Endothelial cell of umbilical vein (primary cell): ENCODE results near the gene ATP6V0A4. TPM values are rescaled to one million over a fixed set of nuclear protein-coding genes. Genes with fewer than 3 reads are reported as not detected.

Source experiments
- BruUV-seq: library from RNA; stranded (reverse); fragments of 400-500 nt; replicated peaks from 2 replicates; lab custom pipeline; 2021; lab: Mats Ljungman, UMichigan
- CTCF ChIA-PET: fragments of 300-600, 350-600 bp; sonication (Branson Sonifier 250); formaldehyde crosslinking; loops from one replicate; lab custom pipeline; 2021; ENCODE audit warnings: antibody characterized with exemption, inconsistent platforms; lab: Charles Lee
- POLR2A ChIA-PET: fragments of 300-600, 350-600 bp; sonication (Branson Sonifier 250); formaldehyde crosslinking; loops from one replicate; lab custom pipeline; 2021; ENCODE audit warnings: antibody characterized with exemption, inconsistent platforms; lab: Charles Lee
- DNase-seq: peaks from one replicate; pipeline ENCODE4 v3.0.0-alpha.2; 2011; ENCODE audit warnings: low read depth, low spot score
- FAIRE-seq: peaks from 2 replicates; lab custom pipeline; 2011; peaks lifted over from hg19 to GRCh38; lab: Jason Lieb, UNC
- H2AFZ ChIP-seq: 2 replicates; pipeline ENCODE4 v1.6.0; 2012; ENCODE audit warnings: low read depth, low read length, control low read depth, inconsistent platforms
- H3K27ac ChIP-seq: 2 replicates; pipeline ENCODE4 v1.5.1; 2011; ENCODE audit warnings: low read depth, mild to moderate bottlenecking, control low read depth, low read length, moderate library complexity; ENCODE audit not compliant: insufficient read depth
- H3K27me3 ChIP-seq, 2 experiments: 2 replicates each; pipeline versions ENCODE4 v1.6.0 to v1.6.1; 2011; ENCODE audit warnings: low read length in 2 of 2, mixed read lengths in 1 of 2; ENCODE audit not compliant: control insufficient read depth in 2 of 2, insufficient read depth in 2 of 2
- H3K36me3 ChIP-seq, 2 experiments: 2 replicates in 1 of 2; 3 replicates in 1 of 2; pipeline ENCODE4 v1.5.1; 2011; ENCODE audit warnings: low read length in 2 of 2, mild to moderate bottlenecking in 1 of 2, moderate library complexity in 1 of 2; ENCODE audit not compliant: control insufficient read depth in 2 of 2, insufficient read depth in 2 of 2; ENCODE audit errors: extremely low read depth in 1 of 2
- H3K4me1 ChIP-seq: 3 replicates; pipeline ENCODE4 v1.5.1; 2011; ENCODE audit warnings: mild to moderate bottlenecking, low read length; ENCODE audit not compliant: control insufficient read depth, insufficient read depth; ENCODE audit errors: extremely low read depth
- H3K4me2 ChIP-seq: 2 replicates; pipeline ENCODE4 v1.6.1; 2011; ENCODE audit warnings: low read length, control low read depth, mixed read lengths; ENCODE audit not compliant: insufficient read depth
- H3K4me3 ChIP-seq, 3 experiments: fragments of 200-600 bp in 1 of 3; sonication (generic), shearing (Covaris generic) in 1 of 3; replicated peaks in 1 of 3; 2 replicates each; pipeline ENCODE4 v1.5.1; 2011 to 2016; ENCODE audit warnings: control low read depth in 3 of 3, low read length in 3 of 3, mild to moderate bottlenecking in 2 of 3, inconsistent platforms in 1 of 3, low read depth in 1 of 3, moderate library complexity in 1 of 3; ENCODE audit not compliant: insufficient read depth in 1 of 3
- H3K79me2 ChIP-seq: 2 replicates; pipeline ENCODE4 v1.6.0; 2012; ENCODE audit warnings: low read length, inconsistent platforms; ENCODE audit not compliant: control insufficient read depth, insufficient read depth
- H3K9ac ChIP-seq: replicated peaks from 2 replicates; pipeline ENCODE3; 2011; ENCODE audit warnings: low read length, control low read depth; ENCODE audit not compliant: insufficient read depth; ENCODE audit errors: extremely low read depth
- H3K9me1 ChIP-seq: replicated peaks from 3 replicates; pipeline ENCODE4 v1.6.0; 2011; ENCODE audit warnings: mild to moderate bottlenecking, low read length; ENCODE audit not compliant: control insufficient read depth, insufficient read depth; ENCODE audit errors: extremely low read depth
- H3K9me3 ChIP-seq: replicated peaks from 2 replicates; pipeline ENCODE4 v1.5.1; 2012; ENCODE audit warnings: low read length, inconsistent platforms; ENCODE audit not compliant: control insufficient read depth, insufficient read depth
- H4K20me1 ChIP-seq: replicated peaks from 2 replicates; pipeline ENCODE3; 2011; ENCODE audit warnings: mild to moderate bottlenecking, low read length; ENCODE audit not compliant: control insufficient read depth, insufficient read depth; ENCODE audit errors: extremely low read depth
- CTCF ChIP-seq, 2 donors: IDR thresholded peaks; 1 replicate in 1 of 2; 2 replicates in 1 of 2; pipeline ENCODE4 v1.5.1; 2011; ENCODE audit warnings: low read length in 2 of 2, mild to moderate bottlenecking in 2 of 2, moderate library complexity in 2 of 2, control low read depth in 1 of 2, inconsistent platforms in 1 of 2, low read depth in 1 of 2; ENCODE audit not compliant: insufficient read depth in 1 of 2; ENCODE audit errors: extremely low read depth in 1 of 2
- EZH2 ChIP-seq: IDR thresholded peaks from 2 replicates; pipeline ENCODE4 v1.6.1; 2012; ENCODE audit warnings: borderline replicate concordance, low read depth, mild to moderate bottlenecking, moderate library complexity, low read length, inconsistent platforms; ENCODE audit not compliant: severe bottlenecking
- FOS ChIP-seq: IDR thresholded peaks from 2 replicates; pipeline ENCODE4 v1.6.1; 2011; ENCODE audit warnings: mild to moderate bottlenecking, low read length, moderate library complexity, borderline replicate concordance; ENCODE audit not compliant: insufficient read depth
- GATA2 ChIP-seq: IDR thresholded peaks from 2 replicates; pipeline ENCODE4 v1.7.0; 2011; ENCODE audit warnings: low read depth, mild to moderate bottlenecking, moderate library complexity, mixed read lengths, low read length; ENCODE audit not compliant: insufficient read length, insufficient read depth
- JUN ChIP-seq: IDR thresholded peaks from 2 replicates; pipeline ENCODE4 v1.6.1; 2011; ENCODE audit warnings: borderline replicate concordance, low read depth; ENCODE audit not compliant: insufficient read length, insufficient read depth
- MAX ChIP-seq: IDR thresholded peaks from 2 replicates; pipeline ENCODE4 v1.6.1; 2011; ENCODE audit not compliant: insufficient read depth, insufficient read length
- MYC ChIP-seq: IDR thresholded peaks from one replicate; pipeline ENCODE4 v1.6.1; 2011; ENCODE audit warnings: mild to moderate bottlenecking, low read depth, low read length
- POLR2A ChIP-seq: IDR thresholded peaks from 2 replicates; pipeline ENCODE4 v1.6.1; 2012; ENCODE audit warnings: low read depth, mild to moderate bottlenecking, control low read depth, low read length
- POLR2AphosphoS5 ChIP-seq: IDR thresholded peaks from 2 replicates; pipeline ENCODE4 v1.6.1; 2012; ENCODE audit warnings: low read depth, mild to moderate bottlenecking, control low read depth, low read length, moderate library complexity; ENCODE audit not compliant: insufficient read depth
- dilution Hi-C: fragments of 300-500 bp; cut with MboI; formaldehyde crosslinking; loops from one replicate; pipeline ENCODE4 v1.15.0; 2019; ENCODE audit warnings: low sequenced_read_pairs; ENCODE audit not compliant: extremely low pct_ligation_motif_present
- intact Hi-C: fragments of 100-400 bp; cut with micrococcal nuclease; formaldehyde crosslinking; loops from one replicate; pipeline ENCODE4 v1.10.0; 2022
- polyA plus RNA-seq, 4 experiments: library from polyadenylated mRNA; depleted of rRNA in 3 of 4; stranded (reverse) in 3 of 4; unstranded in 1 of 4; fragments of >200 nt; gene quantifications; 2 replicates each; pipeline versions ENCODE4 v1.2.1 to v1.2.3, GENCODE V29; 2011 to 2012; ENCODE audit warnings: missing spikeins in 1 of 4
- total RNA-seq: library from RNA; stranded (reverse); gene quantifications from 2 replicates; pipeline ENCODE4 v1.2.3, GENCODE V29; 2021

Gene ATP6V0A4
- total and polyA plus RNA-seq, 2 donors (not counting 3 experiments of a cell fraction or from before 2014, with no cell fraction given) = 0.07 to 0.24 TPM

- ChIA-PET POLR2A (no interaction called here), CTCF (interaction anchor here (1.6 kb wide), 1 partner anchor 10 kb away, joined by 3 read pairs; no protein-coding TSS in a partner anchor)
- TF ChIP-seq GATA2 = no peak
- Histone ChIP-seq H3K27me3 (no peaks in the 10 kb centered on the region), H4K20me1 (no peaks in the 10 kb centered on the region), H3K79me2 (no peaks in the 10 kb centered on the region), H3K36me3 (no peaks in the 10 kb centered on the region), H3K9ac (no peak overlapping the region), H3K27ac (no peak overlapping the region), H3K4me2 (no peak overlapping the region), H2AFZ (no peak overlapping the region), H3K9me3 (no peaks in the 10 kb centered on the region), H3K4me3 (no peak overlapping the region), H3K4me1 (no peaks in the 10 kb centered on the region), H3K9me1 (no peaks in the 10 kb centered on the region)
- FAIRE-seq (peak; percentile 43), DNase-seq (no peak)
- intact Hi-C loops = no loop called here
- no TSS peak for BruUV-seq
- dilution Hi-C loops = no loop called here
These were observed 21.6 kb upstream of the ATP6V0A4 start for GRCh38 chr7:138819625-138820024.

- no peaks in the 10 kb centered on the region for H3K9me1 ChIP-seq
- H3K9ac ChIP-seq = no peak overlapping the region
- H3K79me2 ChIP-seq = no peaks in the 10 kb centered on the region
- H3K36me3 ChIP-seq = no peaks in the 10 kb centered on the region
- no peaks in the 10 kb centered on the region for H3K4me1 ChIP-seq
- CTCF ChIA-PET = no interaction called here
- H2AFZ ChIP-seq = no peak overlapping the region
- dilution Hi-C loops = no loop called here
- intact Hi-C loops = no loop called here
- no peak overlapping the region for H3K27ac ChIP-seq
- no peaks in the 10 kb centered on the region for H3K27me3 ChIP-seq
- no peak for TF ChIP-seq POLR2AphosphoS5
- TF ChIP-seq POLR2A = no peak
- TF ChIP-seq EZH2 = no peak
- no peak for TF ChIP-seq GATA2
- TF ChIP-seq JUN = no peak
- TF ChIP-seq CTCF (IDR thresholded peaks at IDR 0.05; ENCODE audit: extremely low read depth in 1 of 2, insufficient read depth in 1 of 2, low read depth in 1 of 2, low read length in 2 of 2) = no peak
- no peak for TF ChIP-seq FOS
- TF ChIP-seq MAX = no peak
- no peak for TF ChIP-seq MYC
- H3K4me2 ChIP-seq = no peak overlapping the region
- DNase-seq = no peak
- H3K9me3 ChIP-seq = no peaks in the 10 kb centered on the region
- H4K20me1 ChIP-seq = no peaks in the 10 kb centered on the region
- no peak overlapping the region for H3K4me3 ChIP-seq
- POLR2A ChIA-PET = no interaction called here
- no peak for FAIRE-seq
- no TSS peak for BruUV-seq
These were observed 18.7 kb upstream of the ATP6V0A4 start for GRCh38 chr7:138816650-138817049.
